Measurements from ENCODE around the gene HTR3A. TPM values are rescaled to one million over a fixed set of nuclear protein-coding genes. Genes with fewer than 3 reads are reported as not detected.

HTR3A gene
- total RNA-seq, 2 donors from 2014 or later, result not detected

DNA sequence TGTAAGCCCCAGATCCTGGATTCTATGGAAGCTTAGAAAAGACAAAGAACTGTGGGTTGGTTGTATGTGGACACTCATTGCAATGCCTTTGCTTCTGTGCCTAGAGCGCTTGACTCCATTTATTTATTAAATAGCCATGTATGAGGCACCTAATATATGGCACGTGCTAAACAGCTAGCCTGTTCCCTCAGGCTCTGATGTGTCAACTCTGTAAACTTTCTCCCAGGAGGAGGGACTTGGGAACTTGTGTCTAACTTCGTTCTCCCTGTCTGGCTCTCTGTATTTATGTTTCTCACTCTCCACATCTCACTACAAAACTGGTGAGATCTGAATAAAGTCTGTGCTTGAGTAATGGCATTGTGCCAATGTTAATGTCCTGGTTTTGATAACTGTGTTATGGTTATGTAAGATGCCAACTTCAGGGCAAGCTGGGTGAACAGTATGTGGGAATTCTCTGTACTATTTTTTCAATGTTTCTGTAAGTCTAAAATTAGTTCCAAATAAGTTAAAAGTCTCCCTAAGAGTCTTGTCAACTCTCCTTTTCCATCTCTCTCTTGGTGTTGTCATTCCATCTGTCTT is 50.5 kb downstream of the HTR3A start:
- Histone ChIP-seq H3K27me3 (replicated peaks; ENCODE audit: insufficient read depth) (no peaks in the 10 kb centered on the region), H3K9me3 (no peaks in the 10 kb centered on the region), H3K27ac (peak overlapping the region; percentile 0 to 69), H3K4me1 (ENCODE audit: control insufficient read depth in 1 of 2, low read depth in 2 of 2) (peaks cover 11 to 26% of the 10 kb centered on the region in 2 donors), H3K36me3 (no peaks in the 10 kb centered on the region), H3K4me3 (no peak overlapping the region)
- TF ChIP-seq, protein P1, sequence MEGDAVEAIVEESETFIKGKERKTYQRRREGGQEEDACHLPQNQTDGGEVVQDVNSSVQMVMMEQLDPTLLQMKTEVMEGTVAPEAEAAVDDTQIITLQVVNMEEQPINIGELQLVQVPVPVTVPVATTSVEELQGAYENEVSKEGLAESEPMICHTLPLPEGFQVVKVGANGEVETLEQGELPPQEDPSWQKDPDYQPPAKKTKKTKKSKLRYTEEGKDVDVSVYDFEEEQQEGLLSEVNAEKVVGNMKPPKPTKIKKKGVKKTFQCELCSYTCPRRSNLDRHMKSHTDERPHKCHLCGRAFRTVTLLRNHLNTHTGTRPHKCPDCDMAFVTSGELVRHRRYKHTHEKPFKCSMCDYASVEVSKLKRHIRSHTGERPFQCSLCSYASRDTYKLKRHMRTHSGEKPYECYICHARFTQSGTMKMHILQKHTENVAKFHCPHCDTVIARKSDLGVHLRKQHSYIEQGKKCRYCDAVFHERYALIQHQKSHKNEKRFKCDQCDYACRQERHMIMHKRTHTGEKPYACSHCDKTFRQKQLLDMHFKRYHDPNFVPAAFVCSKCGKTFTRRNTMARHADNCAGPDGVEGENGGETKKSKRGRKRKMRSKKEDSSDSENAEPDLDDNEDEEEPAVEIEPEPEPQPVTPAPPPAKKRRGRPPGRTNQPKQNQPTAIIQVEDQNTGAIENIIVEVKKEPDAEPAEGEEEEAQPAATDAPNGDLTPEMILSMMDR (IDR thresholded peaks at IDR 0.05), result no peak
- ATAC-seq (ENCODE audit: insufficient number of reproducible peaks, low FRiP score, low read depth) (peak; percentile 61), DNase-seq (ENCODE audit: low spot score) (no peak)

DNA sequence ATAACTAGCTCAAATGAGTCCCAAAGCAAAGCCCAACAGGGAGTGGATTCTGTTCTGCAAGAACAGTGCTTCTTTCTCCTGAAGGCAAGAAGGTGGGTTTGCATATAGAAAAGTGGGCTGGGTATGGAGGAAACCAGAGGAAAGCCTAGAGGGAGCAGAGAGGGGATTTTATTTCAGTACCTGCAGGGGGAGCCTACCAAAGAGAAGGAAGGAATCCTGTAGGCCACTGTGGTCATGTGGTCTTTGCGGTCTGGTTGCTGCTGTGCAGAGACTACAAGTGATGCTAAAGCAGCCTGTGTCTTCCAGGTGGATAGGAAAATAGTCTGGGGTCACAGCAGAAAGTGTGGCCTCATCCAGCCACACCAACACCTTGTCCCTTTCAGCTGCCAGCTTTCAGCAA is 51.4 kb downstream of the HTR3A start:
- H3K27me3 ChIP-seq (replicated peaks; ENCODE audit: insufficient read depth), result no peaks in the 10 kb centered on the region
- no peaks in the 10 kb centered on the region for H3K36me3 ChIP-seq
- H3K4me1 ChIP-seq (ENCODE audit: control insufficient read depth in 1 of 2, low read depth in 2 of 2), result peaks cover 11 to 26% of the 10 kb centered on the region in 2 donors
- H3K27ac ChIP-seq, result peak overlapping the region in 1 of 2 donors; percentile 67
- no peak for DNase-seq (ENCODE audit: low spot score)
- ATAC-seq (ENCODE audit: insufficient number of reproducible peaks, low FRiP score, low read depth), result no peak
- H3K4me3 ChIP-seq, result no peak overlapping the region
- TF ChIP-seq, protein P1 (IDR thresholded peaks at IDR 0.05), result no peak
- H3K9me3 ChIP-seq, result no peaks in the 10 kb centered on the region

DNA sequence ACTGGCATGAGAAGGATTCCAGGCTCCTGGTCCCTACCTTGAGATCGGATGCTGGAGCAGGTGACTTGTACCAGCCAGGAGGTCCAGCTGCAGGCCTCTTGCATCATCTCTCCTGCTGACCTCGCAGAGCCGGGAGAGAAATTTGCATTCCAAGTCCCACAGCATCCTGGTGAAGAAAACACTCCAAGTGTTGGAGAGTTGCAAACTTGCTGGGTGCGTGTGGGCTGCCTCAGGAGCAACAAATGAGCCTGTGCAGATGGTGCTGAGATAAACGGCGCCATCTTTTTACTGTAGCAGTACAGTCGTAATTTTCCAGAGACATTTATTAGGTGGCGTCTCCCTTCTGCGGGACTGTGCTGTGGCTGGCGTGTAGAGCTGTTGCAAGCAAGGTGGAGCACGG is 52.5 kb downstream of the HTR3A start:
- DNase-seq (ENCODE audit: low spot score), result no peak
- no peak overlapping the region for H3K27ac ChIP-seq
- H3K4me1 ChIP-seq (ENCODE audit: control insufficient read depth in 1 of 2, low read depth in 2 of 2), result peaks cover 11 to 26% of the 10 kb centered on the region in 2 donors
- no peaks in the 10 kb centered on the region for H3K9me3 ChIP-seq
- ATAC-seq (ENCODE audit: insufficient number of reproducible peaks, low FRiP score, low read depth), result no peak
- no peaks in the 10 kb centered on the region for H3K27me3 ChIP-seq (replicated peaks; ENCODE audit: insufficient read depth)
- no peaks in the 10 kb centered on the region for H3K36me3 ChIP-seq
- TF ChIP-seq, protein P1 (IDR thresholded peaks at IDR 0.05), result no peak
- no peak overlapping the region for H3K4me3 ChIP-seq

DNA sequence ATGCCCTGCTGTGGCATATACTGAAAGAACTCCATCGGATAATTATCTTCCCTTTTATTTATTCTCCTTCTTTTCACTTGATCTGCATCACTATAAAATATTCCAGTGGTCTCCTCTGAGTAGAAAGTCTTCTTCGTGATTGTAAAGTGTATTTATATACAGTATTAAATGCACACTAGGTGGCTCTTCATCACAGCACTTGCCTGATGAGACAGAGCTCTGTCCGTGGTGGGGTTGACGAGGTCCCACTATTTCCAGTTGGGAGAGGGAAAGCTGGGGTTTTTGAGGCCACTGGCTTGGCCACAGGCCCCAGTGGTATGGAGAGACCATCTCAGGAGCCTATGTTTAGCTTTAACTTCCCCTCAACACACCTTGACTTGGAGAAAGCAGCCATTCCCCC is 53.0 kb downstream of the HTR3A start:
- ATAC-seq (ENCODE audit: insufficient number of reproducible peaks, low FRiP score, low read depth), result no peak
- Histone ChIP-seq H3K27ac (no peak overlapping the region), H3K27me3 (replicated peaks; ENCODE audit: insufficient read depth) (no peaks in the 10 kb centered on the region), H3K36me3 (no peaks in the 10 kb centered on the region), H3K9me3 (no peaks in the 10 kb centered on the region), H3K4me3 (no peak overlapping the region), H3K4me1 (ENCODE audit: control insufficient read depth in 1 of 2, low read depth in 2 of 2) (peaks cover 11 to 26% of the 10 kb centered on the region in 2 donors)
- TF ChIP-seq, protein P1 (IDR thresholded peaks at IDR 0.05), result no peak
- DNase-seq (ENCODE audit: low spot score), result no peak

DNA sequence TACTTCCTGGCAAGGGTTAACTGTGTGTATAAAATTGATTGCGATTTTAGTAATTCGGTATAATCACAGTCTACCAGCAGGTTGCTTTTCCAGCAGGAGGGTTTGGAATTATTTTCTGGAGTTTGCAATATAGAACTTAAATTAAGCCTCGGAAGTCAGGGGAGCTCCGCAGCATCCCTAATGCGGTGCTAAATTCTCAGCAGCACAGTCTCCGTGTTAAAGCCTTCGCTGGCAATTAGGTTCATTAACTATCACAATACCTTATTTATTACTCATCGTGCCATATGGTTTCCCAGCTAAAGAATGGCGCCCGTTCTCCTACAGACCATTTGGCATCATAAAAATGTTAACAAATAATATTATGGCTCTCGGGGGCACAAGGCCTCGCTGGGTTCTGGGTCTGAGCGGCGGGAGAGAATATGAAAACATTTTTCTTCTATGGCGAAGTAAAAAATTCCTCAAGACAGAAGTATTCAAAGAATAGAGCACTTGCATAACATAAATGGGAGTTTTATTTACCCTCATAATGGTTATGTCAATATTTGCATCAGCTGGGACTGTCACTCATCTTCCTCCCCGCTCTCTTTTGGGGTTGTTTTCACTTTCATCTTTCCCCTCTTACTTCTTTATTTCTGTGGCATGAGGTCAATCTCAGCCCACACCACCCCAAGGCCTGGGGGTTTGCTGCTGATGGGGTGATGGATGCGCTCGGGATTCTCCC is 56.5 kb downstream of the HTR3A start:
- no peaks in the 10 kb centered on the region for H3K27me3 ChIP-seq (replicated peaks; ENCODE audit: insufficient read depth)
- ATAC-seq (ENCODE audit: insufficient number of reproducible peaks, low FRiP score, low read depth), result no peak
- H3K4me3 ChIP-seq, result no peak overlapping the region
- peaks cover 0 to 13% of the 10 kb centered on the region in 2 donors for H3K4me1 ChIP-seq (ENCODE audit: control insufficient read depth in 1 of 2, low read depth in 2 of 2)
- TF ChIP-seq, protein P1 (IDR thresholded peaks at IDR 0.05), result no peak
- H3K36me3 ChIP-seq, result no peaks in the 10 kb centered on the region
- DNase-seq (ENCODE audit: low spot score), result no peak
- H3K27ac ChIP-seq, result no peak overlapping the region
- no peaks in the 10 kb centered on the region for H3K9me3 ChIP-seq
